ENCODE data around the gene ZNF133.
"Not testable (repeated sequence)": the region's sequence is repeated elsewhere in the genome, so short reads cannot be mapped to it uniquely, and the experiment has no call there.

The ZNF133 gene

DNA sequence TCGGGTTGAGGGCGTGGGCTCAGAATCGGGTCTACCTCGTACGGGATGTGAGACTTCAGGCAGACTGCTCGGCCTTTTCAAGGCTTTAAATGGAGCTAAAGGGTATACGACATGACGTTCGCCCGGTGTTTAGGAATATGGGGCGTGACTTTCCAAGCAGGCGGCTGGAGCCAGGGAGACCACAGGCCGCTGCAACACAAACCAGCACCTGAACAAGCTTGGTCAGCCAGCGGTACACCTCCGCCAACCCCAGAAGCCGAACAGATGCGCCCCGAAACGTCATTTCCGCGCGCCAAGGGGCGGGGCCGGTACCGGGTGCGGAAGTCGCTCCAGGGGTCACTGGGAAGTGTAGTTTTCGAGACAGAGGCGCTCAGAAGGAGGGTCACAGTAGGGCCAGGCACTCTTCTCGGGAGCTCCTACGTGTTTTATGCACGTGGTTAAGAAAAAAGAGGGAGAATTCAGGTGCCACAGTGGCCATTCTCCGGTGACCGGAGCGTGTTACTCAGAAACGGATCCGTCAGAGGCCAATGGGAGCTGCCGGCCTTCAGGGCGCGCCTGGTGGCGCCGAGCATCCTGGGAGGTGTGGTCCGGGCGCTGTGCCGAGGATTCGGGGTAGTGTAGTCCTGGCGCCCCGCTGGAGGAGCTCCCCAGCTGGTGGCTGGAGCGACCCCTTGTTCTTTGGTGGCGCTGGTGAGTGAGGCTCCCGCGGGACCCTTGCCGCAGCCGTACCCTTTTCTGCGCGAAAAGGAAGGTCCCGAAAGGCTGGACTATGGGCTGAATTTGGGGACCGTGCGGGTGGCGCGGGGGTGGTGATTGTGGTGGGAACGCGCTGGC lies at the start of gene ZNF133:
ZNF133 (plus strand) TSS at position 613 of the 834 bp plus-strand sequence. CDS start 17,160 bp downstream, outside the sequence.
- in situ Hi-C loops (cut with MboI; ENCODE audit: low sequenced_read_pairs), result no loop called here

DNA sequence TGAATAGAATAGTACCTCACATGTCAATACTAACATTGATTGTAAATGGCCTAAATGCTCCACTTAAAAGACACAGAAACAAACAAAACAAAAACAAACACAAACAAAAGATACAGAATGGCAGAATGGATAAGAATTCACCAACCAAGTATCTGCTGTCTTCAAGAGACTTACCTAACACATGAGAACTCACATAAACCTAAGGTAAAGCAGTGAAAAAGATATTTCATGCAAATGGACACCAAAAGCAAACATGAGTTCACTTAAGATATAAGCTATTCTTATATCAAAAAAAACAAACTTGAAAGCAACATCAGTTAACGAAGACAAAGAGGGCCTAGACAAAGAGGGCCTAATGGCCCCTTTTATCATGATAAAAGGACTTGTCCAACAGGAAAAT lies 47.3 kb upstream of the ZNF133 start:
- in situ Hi-C loops (cut with MboI; ENCODE audit: low sequenced_read_pairs), result no loop called here

GRCh38 chr20:18243802-18244201 lies 44.5 kb upstream of the ZNF133 start:
- in situ Hi-C loops (cut with MboI; ENCODE audit: low sequenced_read_pairs), result no loop called here

DNA sequence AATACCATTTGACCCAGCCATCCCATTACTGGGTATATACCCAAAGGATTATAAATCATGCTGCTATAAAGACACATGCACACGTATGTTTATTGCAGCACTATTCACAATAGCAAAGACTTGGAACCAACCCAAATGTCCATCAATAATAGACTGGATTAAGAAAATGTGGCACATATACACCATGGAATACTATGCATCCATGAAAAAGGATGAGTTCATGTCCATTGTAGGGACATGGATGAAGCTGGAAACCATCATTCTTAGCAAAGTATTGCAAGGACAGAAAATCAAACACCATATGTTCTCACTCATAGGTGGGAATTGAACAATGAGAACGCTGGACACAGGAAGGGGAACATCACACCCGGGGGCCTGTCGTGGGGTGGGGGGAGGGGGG lies 39.8 kb upstream of the ZNF133 start:
- in situ Hi-C loops (cut with MboI; ENCODE audit: low sequenced_read_pairs), result not testable (repeated sequence)

DNA sequence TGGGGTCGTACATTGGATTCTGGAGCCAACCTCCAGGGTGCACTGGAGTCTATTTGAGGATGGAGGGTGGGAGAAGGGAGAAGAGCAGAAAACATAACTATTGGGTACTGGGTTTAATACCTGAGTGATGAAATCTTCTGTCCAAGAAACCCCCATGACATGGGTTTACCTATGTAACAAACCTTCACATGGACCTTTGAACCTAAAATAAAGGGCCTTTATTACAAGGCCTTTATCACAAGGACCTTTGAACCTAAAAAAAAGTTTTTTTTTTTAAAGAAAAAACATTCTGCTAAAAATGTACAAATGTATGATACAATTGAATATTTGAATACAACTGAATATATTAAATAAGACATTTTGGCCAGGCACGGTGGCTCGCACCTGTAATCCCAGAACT lies 38.1 kb upstream of the ZNF133 start:
- in situ Hi-C loops (cut with MboI; ENCODE audit: low sequenced_read_pairs), result no loop called here

GRCh38 chr20:18252597-18253451 lies 35.5 kb upstream of the ZNF133 start:
- in situ Hi-C loops (cut with MboI; ENCODE audit: low sequenced_read_pairs), result no loop called here

GRCh38 chr20:18254615-18255014 lies 33.7 kb upstream of the ZNF133 start:
- in situ Hi-C loops (cut with MboI; ENCODE audit: low sequenced_read_pairs), result no loop called here

- in situ Hi-C loops (cut with MboI; ENCODE audit: low sequenced_read_pairs), result no loop called here
These were observed 32.8 kb upstream of the ZNF133 start for GRCh38 chr20:18255526-18255925.

GRCh38 chr20:18256440-18257090 lies 31.8 kb upstream of the ZNF133 start:
- in situ Hi-C loops (cut with MboI; ENCODE audit: low sequenced_read_pairs), result no loop called here

DNA sequence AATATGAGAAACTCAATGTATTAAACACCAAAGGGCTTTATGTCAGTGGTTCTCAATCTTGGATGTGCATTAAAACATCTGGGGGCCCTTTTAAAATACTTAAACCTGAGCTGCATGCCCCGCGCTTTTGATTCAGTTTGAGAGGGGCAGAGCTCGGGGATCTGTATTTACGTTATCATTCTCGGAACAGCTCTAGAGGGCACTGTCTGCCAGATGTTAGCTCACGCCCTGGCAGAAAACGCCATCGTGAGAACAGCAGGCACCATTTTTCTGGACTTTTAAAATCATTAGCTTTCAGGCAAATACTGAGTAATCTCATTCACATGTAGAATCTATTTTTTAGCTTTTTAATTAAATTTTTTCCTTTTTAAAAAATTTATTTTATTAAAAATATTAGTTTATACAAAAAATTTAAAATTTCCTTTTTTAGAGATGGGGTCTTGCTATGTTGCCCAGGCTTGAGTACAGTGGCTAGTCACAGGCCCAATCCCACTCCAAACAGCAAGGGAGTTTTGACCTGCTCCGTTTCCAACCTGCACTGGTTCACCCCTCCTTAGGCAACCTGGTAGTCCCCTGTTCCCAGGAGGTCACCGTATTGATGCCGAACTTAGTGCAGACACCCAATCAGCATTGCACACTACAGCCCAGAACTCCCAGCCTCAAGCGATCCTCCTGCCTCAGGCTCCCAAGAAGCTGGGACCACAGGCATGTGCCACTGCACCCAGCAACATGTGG lies 30.0 kb upstream of the ZNF133 start:
- in situ Hi-C loops (cut with MboI; ENCODE audit: low sequenced_read_pairs), result no loop called here

- in situ Hi-C loops (cut with MboI; ENCODE audit: low sequenced_read_pairs), result no loop called here
These were observed 28.6 kb upstream of the ZNF133 start for GRCh38 chr20:18259730-18260129.

- in situ Hi-C loops (cut with MboI; ENCODE audit: low sequenced_read_pairs), result no loop called here
These were observed 24.6 kb upstream of the ZNF133 start for GRCh38 chr20:18263723-18264122.

DNA sequence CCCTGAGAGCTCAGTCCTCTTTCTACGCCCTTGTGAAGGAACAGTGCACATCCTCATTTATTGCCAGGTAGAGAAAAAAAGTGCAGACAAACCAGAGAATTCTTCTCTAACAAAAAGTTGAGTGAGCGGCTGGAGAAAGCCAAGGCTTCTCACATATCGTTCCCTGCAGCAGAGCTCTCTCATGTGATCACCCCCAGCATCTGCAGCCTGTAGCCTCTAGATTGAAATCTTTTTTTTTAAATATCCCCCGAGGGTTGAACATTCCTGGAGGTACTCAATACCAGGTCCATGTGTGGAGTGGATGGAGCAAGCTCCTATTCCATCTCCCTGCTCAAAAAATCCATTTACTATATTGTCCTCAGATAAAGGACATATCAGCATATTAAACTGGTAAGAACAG lies 22.9 kb upstream of the ZNF133 start:
- in situ Hi-C loops (cut with MboI; ENCODE audit: low sequenced_read_pairs), result no loop called here

GRCh38 chr20:18266282-18266681 lies 22.0 kb upstream of the ZNF133 start:
- in situ Hi-C loops (cut with MboI; ENCODE audit: low sequenced_read_pairs), result no loop called here

GRCh38 chr20:18267815-18268214 lies 20.5 kb upstream of the ZNF133 start:
- in situ Hi-C loops (cut with MboI; ENCODE audit: low sequenced_read_pairs), result no loop called here

GRCh38 chr20:18271160-18271559 lies 17.2 kb upstream of the ZNF133 start:
- in situ Hi-C loops (cut with MboI; ENCODE audit: low sequenced_read_pairs), result no loop called here

- in situ Hi-C loops (cut with MboI; ENCODE audit: low sequenced_read_pairs), result no loop called here
These were observed 15.9 kb upstream of the ZNF133 start for GRCh38 chr20:18272451-18272850.

DNA sequence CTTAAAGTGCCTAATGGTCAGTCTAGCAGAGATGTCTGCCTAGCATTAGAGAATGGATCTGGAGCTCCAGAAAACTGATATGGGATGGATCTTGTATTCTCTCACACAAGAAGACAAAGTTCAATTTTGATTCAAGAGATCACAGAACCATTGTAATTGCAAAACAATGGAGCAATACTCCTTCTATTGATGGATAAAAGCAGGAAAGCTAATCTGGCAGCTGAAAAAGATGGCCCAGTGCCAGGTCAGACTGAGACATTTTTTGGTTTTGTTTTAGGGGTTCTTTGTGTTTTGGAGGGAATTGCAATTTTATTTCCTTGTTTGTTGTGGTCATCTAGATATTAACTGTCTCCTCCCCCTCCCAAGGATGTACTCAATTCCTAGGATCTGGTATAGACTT lies 14.6 kb upstream of the ZNF133 start:
- in situ Hi-C loops (cut with MboI; ENCODE audit: low sequenced_read_pairs), result no loop called here

DNA sequence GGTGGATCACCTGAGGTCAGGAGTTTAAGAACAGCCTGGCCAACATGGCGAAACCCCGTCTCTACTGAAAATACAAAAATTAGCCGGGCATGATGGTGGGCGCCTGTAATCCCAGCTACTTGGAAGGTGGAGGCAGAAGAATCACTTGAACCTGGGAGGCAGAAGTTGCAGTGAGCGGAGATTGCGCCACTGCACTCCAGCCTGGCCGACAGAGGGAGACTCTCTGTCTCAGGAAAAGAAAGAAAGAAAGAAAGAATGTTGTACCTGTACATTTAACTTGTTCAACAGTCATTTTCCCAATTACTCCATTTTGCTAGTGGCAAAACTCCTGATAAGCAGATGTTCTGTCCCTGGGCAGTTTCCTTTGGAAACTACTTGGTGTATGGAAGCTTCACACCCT lies 12.4 kb upstream of the ZNF133 start:
- in situ Hi-C loops (cut with MboI; ENCODE audit: low sequenced_read_pairs), result not testable (repeated sequence)

DNA sequence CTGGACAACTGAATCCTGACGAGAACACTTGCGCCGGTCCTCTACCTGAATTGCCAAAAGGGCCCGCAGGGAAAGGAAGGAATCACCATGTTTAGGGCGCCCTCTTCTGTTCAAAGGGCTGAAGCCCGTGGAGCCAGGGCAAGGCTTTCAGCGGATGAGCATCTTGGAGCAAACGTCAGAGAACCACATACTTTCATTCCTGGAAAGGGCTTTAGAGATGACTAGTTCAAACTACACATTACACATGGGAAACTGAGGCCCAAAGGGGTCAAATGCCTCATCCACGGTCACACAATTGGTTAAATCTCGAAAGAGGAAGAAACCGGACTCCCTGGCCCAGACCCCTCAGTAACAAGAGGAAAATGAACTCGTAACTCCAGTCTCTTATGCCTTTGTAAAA lies 11.5 kb upstream of the ZNF133 start:
- in situ Hi-C loops (cut with MboI; ENCODE audit: low sequenced_read_pairs), result no loop called here

DNA sequence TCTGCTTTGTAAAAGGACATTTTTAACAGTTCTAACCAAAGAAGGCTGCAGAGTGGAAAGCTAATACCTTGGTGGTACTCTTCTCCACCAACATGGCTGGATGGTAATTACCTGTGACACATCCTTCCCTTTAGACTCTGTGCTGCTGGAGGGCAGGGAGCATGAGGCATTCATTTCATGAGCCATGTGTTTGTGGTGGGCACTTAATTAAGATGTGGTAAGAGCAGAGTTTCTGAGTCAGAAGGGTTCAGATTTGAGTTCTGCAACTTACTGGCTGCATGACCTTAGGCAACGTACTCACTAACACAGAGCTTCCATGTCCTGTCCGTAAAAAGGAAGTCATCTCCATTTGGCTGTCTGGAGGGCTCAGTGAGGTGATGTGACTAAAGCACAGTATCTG lies 9.1 kb upstream of the ZNF133 start:
- in situ Hi-C loops (cut with MboI; ENCODE audit: low sequenced_read_pairs), result no loop called here
